Measurements from ENCODE around the gene ELFN1.
"Not testable (repeated sequence)": the region's sequence is repeated elsewhere in the genome, so short reads cannot be mapped to it uniquely, and the experiment has no call there.

Gene ELFN1

DNA sequence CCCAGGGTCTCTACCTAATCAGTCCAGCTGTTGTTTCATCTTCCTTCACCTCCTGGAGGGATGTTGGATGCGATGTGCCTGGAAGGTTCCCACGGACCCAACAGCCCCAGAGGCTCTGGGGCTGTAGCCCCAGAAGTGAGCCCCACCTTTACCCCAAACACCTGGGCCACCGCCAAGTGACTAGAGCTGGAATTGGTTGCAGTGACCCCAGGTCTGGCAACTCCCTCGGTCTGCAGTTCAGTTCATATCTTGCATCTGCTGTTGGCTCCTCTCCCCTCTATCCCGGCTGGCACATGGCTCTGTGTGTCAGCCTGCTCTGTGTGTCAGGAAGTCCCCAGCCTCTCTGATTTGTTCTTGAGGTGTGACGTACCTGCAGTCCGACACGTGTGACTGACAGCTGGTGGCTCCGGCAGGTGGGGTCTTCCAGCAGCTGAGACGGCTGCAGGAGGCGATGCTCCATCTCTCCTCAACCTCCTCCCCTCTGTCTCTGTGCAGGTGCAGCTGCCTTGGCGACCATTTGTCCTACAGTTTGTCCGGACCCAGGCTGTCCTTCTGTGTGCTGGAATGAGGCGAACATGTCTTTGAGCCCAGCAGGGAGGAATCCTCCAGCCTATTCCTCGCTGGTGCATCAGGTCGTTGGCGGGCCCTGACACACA lies 38.6 kb downstream of the ELFN1 start:
- no peak for DNase-seq (ENCODE audit: low read depth, low spot score)

DNA sequence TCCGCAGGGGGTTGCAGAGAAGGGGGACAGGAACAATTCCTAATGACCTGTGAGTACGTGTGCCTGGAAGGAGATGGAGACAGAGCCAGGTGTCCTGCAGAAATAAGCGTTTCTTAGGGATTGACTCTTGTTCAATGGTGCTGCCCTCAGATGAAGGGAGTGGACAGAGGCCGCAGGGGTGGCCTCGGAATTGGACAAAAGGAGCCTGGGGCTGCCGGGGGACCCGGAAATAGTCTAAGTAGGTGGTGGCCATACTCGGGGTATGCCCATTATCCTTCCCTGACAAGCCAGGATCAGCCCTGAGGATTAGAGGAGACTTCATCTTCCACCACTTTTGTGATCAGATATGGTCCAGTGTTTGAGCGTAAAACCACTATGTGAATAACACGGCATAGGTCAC lies 39.2 kb downstream of the ELFN1 start:
- no peak for DNase-seq (ENCODE audit: low read depth, low spot score)

DNA sequence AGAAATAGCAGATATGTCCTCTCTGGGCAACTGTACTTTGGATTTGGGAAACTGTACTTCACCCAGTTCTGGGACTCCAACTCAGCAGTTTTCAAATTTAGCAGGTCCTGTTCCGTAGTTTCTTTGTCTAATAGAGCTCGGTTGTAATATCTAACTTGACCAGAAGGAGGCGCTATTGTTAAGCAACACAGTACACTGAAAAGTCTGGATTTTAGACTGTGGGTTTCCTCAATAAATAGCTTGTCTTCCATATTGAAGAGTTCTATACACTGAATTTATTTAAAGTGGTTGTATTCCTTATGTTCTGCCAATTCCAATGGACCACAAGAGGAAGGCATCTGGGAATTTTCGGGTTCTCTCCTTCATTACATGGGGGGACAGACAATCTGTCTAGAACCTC lies 39.8 kb downstream of the ELFN1 start:
- DNase-seq (ENCODE audit: low read depth, low spot score): no peak

DNA sequence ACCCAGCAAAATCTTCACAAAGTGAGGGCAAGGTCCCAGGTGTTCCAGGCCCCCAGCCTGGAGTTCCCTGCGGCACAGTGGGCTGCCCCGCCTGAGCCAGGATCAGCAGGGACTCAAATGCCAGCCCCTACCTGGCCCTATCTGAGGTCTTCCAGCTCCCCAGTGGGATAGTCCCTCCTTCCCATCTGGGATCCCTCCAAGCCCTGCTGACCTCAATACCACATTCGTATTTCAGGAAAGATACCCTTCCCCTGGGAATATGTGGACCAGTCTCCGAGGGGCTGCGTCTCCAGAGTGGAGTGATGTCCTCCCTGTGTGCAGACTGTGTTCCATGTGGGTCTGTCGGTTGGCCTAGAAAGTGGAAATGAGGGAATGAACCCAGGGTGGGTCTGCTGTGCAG lies 40.9 kb downstream of the ELFN1 start:
- DNase-seq (ENCODE audit: low read depth, low spot score): no peak

DNA sequence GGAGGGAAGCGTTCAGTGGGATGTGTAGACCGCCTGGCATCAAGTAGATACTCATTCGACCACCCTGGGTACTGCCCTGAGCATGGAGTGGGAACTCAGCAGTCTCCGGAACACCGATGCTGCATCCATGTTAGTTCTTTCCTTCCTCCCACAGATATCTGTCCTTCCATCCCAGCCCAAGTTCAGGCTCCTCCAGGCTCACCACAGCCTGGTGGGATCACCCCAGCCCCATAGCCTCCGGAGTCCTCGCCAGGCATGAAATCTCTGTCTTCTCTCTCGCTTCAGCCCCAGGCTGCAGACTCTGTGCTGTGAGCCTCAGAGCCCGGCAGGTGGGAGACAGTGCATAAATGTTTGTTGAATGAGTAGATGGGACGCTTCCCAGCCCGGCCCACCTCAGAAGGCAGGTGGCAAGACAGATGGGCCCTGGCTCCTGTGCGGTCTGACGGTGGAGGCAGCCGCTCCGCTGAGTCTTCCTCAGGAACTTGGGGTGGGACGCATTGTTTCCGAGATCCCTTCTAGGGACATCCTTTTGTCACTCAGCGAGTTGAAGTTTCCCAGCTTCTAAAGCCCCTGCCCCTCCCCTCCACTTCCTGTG lies 42.9 kb downstream of the ELFN1 start:
- no peak for DNase-seq (ENCODE audit: low read depth, low spot score)

DNA sequence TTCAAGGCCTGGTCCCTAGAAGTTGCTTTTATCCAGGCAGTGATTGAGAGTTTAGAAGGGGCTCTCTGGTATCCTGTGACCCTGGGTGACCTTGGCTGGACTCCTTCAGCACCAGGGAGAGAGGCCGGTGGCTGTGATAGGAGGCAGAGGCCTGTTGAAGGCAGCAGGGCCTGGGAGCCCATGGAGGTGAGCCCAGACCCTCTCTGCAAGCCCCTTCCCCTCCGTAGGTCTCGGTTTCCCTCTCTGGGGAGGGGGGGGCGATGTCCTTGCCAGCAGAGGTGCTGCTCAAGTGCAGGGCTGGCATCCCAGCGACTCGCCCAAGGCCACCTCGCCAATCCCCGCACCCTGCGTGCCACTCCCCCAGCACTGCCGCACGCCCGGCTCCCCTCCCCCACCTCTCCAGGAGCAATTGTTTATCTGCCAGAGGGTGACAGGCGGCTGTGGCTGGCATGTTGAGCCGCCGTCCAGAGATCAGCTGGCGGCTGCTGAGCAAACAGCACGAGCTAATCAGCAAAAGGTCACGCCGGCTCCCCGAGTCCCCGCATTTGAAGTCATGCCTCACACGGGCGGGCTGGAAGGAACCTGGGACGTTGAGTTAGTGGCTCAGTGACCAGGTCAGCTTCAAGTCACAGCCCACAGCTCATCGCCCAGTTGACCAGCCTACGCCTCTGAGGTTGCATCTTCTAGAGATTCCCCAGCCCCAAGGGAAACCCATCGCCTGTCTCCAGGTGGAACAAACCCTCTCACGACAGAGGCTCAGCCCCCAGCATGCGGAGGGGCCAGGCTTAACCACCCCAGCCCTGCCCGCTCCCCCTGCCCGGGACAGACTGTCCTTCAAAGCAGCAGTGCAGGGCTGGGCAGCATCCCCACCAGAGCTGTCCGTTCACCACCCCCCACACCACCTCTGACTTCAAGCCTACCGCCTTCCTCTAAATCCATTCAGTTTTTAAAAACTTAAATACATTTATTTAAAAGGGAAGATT lies 43.7 kb downstream of the ELFN1 start:
- DNase-seq (ENCODE audit: low read depth, low spot score): no peak

DNA sequence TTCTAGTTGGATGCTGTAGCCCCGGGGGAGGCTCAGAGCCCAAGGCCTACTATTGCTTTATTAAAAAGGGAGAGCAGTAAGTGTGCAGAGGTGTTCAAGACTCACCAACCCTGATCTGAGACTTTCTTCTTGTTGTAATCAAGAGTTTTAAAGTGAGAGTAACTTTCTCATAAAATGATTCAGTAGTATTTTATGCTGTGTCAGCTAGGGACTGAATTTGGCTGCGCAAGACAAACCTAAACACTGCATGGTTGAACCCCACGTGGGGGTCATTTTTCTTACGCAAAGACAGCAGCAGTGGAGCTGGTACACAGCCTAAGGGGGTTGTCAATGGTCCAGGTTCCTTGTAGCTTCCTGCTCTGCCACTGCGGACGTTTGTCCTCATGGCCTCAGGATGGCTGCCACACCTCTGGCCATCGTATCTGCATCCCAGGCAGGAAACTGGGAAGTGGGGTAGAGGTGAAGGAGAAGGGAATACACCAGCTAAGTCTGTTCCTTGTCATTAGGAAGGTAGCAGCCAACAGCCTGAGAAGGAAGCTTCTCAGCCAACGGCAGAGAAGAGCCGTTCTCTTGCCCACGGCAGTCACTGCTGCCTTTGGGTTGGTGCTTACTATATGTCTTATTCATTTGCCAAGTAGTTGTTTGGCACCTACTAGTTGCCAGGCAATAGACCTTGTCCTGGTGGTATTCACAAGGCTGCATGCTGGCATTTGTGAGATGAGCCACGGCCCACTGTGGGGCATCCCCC lies 44.7 kb downstream of the ELFN1 start:
- DNase-seq (ENCODE audit: low read depth, low spot score): no peak

DNA sequence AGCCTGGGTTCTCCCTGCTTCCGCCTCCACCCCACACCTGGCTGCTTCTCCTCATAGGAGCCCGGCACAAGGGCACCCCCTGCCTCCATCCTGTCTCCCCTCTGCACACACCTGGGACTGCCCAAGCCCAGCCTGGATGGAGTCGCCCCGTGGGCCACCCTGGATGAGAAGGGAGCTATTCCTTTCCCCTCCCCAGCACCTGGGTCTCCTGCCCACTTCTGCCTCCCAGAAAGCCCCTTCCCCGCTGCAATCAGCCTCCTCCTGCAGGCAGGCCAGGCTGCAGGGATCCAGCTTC lies 45.2 kb downstream of the ELFN1 start:
- DNase-seq (ENCODE audit: low read depth, low spot score): no peak

DNA sequence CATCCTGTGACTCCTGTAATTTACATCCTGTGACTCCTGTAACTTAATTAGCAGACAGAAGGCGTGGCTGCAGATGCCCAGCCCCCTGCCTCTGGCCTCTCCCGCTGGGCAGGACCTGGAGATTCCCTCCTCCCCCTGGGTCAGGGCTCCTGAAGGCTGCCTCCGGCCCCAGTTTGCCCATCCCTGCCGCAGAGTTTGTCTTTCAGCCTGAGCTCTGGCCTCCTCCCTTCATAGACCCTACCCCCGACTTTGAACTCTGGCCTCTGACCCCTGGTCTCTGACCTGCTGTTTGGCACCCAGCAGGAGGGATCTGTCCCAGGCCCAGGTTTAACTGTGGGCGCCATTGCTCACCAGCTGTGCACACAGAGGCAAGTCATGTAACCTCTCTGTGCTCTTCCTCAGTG lies 45.6 kb downstream of the ELFN1 start:
- DNase-seq (ENCODE audit: low read depth, low spot score): no peak

DNA sequence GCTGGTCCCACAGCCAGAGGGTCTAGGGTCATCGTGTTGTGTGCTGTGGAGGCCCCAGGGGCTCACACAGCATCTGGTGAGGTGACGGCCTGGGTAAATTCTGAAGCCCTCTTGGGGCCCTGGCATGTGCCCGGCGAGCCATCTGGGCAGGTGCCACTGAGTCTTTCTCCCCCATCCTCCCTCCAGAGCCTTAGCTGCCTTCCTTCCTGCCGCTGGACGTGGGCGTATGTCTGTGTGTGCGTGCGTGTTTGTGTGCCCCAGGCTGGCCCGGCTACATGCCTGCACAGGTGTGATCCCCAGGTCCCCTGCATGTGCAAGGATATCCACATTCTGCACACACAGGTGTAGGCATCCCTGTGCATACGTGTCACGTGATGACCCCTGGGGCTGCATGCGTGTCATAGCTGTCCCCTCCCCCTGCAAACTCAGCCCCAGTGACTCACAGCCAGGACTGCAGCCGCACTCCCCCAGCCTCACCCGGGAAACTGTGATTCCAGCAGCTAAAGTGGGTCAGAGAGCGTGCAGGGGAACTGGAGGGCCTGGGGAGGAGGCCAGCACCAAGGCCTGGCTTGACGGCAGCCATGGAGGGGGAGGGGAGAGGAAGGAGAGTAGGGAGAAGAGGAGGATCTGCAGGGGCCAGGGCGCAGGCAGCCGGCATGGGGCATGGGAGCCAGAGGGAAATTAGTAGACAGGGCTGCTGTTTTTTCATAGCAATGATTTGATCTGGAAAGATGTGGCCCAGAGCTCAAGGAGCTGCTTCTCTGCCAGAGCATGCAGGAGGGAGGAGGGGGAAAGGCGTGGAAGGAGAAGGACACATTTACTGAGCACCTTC lies 46.4 kb downstream of the ELFN1 start:
- no peak for DNase-seq (ENCODE audit: low read depth, low spot score)

DNA sequence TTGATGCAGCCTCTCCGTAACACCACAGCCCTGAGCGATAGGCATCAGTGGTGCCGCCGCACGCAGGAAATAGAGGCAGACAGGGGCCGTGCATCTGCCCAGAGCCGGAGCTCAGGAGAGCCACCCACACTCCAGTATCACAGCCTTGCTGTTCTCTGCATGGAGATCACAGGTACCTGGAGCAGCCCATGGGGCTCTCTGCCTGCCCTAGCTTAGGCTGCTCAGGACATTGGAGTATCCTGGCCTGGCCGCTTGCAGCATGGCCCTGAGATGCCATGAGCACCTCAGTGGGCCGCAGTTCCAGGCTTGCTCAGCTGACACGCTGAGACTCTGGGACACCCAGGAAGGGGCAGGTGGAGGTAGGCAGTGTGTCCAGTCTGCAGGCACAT lies 47.0 kb downstream of the ELFN1 start:
- no peak for DNase-seq (ENCODE audit: low read depth, low spot score)

DNA sequence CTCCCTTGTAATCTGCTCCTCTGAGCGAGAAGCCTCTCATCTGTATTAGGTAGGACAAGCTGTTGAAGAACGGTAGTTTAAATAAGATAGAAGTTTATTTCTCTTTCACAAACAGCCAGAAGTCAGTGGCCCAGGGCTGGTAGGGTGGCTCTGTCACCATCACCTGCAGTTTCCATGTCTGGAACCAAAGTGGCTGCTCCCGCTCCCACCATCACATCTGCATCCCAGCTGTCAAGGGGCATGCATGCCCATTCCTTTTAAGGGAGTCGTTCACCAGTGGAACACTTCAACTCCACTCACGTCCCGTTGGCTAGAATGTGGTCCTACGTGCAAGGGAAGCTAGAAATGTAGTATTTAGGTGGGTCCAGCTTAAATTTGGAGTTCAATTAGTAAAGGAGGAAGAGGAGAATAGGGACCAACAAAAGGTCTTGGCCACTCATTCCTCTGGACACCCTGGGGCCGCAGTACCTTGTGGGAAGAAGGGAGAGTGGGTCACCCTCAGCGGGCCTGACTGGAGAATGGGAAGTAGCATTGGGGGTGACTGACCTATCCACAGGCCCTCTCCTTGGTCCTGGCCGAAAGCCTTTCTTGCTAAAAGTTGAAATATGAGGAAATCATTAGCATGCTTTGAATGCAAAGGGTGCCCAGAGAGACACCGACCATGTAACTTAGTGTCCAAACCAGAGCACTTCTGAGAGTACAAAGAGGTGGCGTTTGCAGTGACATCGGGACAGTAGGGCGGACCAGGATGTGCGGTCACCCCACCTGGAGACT lies 48.0 kb downstream of the ELFN1 start:
- DNase-seq (ENCODE audit: low read depth, low spot score): no peak

DNA sequence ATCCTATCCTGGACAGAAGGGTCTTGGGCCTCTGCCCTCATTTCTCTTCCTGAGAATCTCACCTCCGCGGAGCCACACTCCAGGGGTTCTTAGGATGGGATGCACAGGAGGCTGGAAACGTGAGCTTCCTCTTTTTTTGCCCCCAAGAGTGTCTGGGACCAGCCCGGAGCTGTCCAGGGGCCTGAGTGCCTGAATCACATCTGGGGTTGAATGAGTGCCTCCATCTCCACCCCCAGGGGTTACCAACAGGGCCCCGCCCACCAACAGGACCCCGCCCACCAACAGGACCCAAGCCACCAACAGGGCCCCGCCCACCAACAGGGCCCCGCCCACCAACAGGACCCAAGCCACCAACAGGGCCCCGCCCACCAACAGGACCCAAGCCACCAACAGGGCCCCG lies 48.8 kb downstream of the ELFN1 start:
- DNase-seq (ENCODE audit: low read depth, low spot score): not testable (repeated sequence)

DNA sequence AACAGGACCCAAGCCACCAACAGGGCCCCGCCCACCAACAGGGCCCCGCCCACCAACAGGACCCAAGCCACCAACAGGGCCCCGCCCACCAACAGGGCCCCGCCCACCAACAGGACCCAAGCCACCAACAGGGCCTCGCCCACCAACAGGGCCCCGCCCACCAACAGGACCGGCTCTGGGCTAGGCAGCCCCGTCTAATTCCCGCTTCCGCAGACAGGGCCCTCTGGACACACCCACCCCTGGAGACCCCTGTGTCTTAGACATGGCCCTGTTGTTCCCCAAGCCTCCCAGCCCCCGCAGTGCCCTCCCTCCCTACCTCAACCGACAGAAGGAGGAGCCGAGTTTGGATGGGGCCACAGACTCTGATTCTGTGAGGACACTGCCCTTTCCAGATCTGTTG lies 49.2 kb downstream of the ELFN1 start:
- DNase-seq (ENCODE audit: low read depth, low spot score): not testable (repeated sequence)

DNA sequence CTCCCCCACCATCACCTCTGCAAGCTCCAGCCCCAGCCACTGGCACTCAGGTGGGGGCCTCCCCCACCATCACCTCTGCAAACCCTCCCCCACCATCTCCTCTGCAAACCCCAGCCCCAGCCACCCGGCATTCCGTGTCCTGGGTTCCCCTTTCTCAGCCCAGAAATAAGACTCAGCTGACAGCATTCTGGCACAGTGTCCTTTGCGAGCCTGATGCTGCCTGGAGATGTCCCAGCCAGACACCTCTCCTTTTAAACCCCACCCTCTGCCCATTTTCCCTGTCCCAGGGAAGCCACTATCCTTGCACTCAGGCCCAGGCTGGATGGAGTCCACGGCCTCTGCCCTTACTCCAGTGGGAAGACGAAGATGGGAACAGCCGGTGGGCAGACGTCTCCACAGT lies 49.8 kb downstream of the ELFN1 start:
- no peak for DNase-seq (ENCODE audit: low read depth, low spot score)

DNA sequence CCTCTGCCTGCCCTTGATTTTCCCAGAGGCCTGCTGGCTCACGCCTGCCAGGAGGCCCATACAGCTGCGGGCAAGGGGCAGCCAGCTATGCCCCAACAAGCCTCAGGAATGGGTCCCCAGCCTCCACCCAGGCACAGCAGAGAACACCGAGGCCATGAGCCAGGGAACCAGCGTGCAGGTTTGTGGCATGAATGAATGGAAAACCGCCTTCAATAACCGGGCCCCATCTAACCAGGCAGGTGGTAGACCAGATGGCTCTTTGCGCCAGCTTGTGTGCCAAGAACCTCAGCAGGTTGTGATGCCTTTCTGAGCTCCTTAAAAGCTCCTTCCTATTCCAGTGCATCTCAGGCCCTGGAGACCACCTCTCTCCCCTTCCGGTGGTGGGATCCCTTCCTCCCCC lies 50.2 kb downstream of the ELFN1 start:
- no peak for DNase-seq (ENCODE audit: low read depth, low spot score)

DNA sequence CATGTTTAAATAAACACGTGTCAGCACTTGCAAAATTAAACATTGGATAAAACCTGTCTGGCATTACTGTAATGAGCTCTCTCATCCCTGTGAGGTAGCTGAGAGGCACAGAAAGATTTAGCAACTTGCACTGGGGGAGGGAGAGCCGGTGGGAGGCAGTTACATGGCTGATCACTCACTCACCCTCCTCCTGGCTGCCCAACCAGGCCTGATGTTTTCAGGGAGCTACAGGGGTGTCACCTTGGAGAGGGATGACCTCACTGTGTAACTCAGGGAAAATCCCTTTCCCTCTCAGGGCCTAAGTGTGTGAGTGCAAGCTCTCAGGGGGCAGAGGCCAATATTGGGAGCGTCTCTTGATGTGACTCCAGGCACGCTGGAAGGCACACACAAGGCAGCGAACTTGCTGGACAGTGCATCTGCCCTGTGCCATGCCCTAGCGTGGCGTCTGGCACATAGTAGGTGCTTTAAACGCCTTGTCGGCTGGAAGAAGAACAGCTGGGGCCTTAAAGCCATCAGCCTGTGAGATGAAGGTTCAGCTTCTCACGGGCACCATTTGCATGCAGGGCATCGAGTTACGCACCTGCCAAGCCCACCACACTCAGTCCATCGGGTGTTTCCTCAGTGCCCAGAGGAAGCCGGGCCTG lies 51.1 kb downstream of the ELFN1 start:
- DNase-seq (ENCODE audit: low read depth, low spot score): no peak

DNA sequence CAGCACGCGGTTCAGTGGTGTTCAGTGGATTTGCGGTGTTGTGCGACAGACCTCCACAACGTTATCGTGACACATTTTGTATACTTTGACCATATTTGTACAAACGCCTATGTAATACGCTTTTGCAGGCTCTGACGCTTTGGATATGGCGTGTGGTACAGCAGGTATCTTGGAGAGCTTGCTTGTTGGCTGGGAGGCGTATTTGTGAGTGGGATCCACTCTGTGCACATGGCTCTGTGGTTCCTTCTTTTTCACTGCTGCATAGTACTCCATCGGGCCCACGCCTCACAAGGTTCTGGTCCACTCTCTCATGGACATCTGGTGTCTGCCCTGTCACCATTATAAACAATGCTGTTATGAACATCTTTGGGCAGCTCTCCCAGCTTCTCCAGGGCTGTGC lies 53.2 kb downstream of the ELFN1 start:
- no peak for DNase-seq (ENCODE audit: low read depth, low spot score)

DNA sequence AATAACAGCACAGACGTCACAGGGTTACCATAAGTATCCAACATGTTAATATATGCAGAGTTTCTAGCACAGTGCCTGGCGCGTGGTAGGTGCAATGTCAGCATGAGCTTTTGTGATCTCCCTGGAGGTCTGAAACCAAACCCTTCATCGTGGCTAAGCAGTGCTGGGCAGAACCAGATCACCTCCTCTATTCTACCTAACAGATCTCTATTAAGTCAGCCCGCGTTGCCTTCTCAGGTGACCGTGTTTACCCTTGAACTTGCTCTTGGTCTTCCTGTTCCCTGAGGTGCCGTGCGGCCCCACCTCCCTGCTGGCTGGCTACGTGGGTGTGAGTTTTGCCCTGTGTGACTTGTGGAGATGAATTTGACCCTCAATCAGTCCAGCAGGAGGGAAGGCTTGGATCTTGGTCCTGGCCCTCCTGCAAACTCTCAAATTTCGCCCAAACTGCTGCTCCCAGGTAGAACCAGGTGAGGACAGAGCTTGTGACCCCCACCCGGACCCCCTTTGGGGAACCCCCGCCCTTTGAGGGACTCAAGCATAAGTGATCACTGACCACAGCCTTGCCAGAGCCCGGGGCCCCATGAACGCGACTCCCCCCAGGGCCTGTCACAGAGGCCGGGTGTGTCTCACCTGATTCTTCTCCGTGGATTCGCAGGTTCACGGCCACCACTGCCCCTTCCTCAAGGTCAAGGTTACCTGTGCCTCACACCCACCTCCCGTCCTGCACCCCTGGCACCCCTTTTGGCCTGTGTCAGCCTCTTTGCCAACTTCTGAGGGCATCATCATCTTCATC lies 54.2 kb downstream of the ELFN1 start:
- no peak for DNase-seq (ENCODE audit: low read depth, low spot score)

Measured in activated naive CD8-positive, alpha-beta T cell treated with anti-CD3 and anti-CD28 coated beads, Interleukin-2, amount 50 U/mL, for 16 hours (primary cell).